ENCODE data around the gene OPN5. TPM values are rescaled to one million over a fixed set of nuclear protein-coding genes. Genes with fewer than 3 reads are reported as not detected.

Gene OPN5
- total RNA-seq, 4 donors from 2014 or later: not detected

GRCh38 chr6:47749757-47750156, 32.1 kb upstream of the OPN5 start:
- no peaks in the 10 kb centered on the region for H3K27me3 ChIP-seq
- no peaks in the 10 kb centered on the region for H3K36me3 ChIP-seq
- in situ Hi-C loops (cut with MboI; ENCODE audit: low sequenced_read_pairs in 4 of 4): no loop called here
- no peak overlapping the region for H3K4me3 ChIP-seq
- no peaks in the 10 kb centered on the region for H3K4me1 ChIP-seq
- DNase-seq (no peak), ATAC-seq (no peak)
- no peaks in the 10 kb centered on the region for H3K9me3 ChIP-seq
- intact Hi-C loops (cut with DNase I; ENCODE audit: low total_unique reads): no loop called here
- TF ChIP-seq CTCF (IDR thresholded peaks at IDR 0.05 in 4 of 5, conservative IDR thresholded peaks at IDR 0.05 in 1 of 5): no peak
- no peak for TF ChIP-seq POLR2A (IDR thresholded peaks at IDR 0.05)
- no peak overlapping the region for H3K27ac ChIP-seq

- H3K27ac ChIP-seq: no peak overlapping the region
- intact Hi-C loops (cut with DNase I; ENCODE audit: low total_unique reads) (no loop called here), in situ Hi-C loops (cut with MboI; ENCODE audit: low sequenced_read_pairs in 4 of 4) (no loop called here)
- no peak overlapping the region for H3K4me3 ChIP-seq
- no peaks in the 10 kb centered on the region for H3K27me3 ChIP-seq
- no peak for TF ChIP-seq POLR2A (IDR thresholded peaks at IDR 0.05)
- TF ChIP-seq CTCF (IDR thresholded peaks at IDR 0.05 in 4 of 5, conservative IDR thresholded peaks at IDR 0.05 in 1 of 5): no peak
- no peaks in the 10 kb centered on the region for H3K36me3 ChIP-seq
- DNase-seq (no peak), ATAC-seq (no peak)
- no peaks in the 10 kb centered on the region for H3K4me1 ChIP-seq
- H3K9me3 ChIP-seq: no peaks in the 10 kb centered on the region
Measured at GRCh38 chr6:47752801-47753200, 29.0 kb upstream of the OPN5 start.

GRCh38 chr6:47759364-47759763, 22.5 kb upstream of the OPN5 start:
- no peak for ATAC-seq
- no peak for TF ChIP-seq CTCF (IDR thresholded peaks at IDR 0.05 in 4 of 5, conservative IDR thresholded peaks at IDR 0.05 in 1 of 5)
- TF ChIP-seq POLR2A (IDR thresholded peaks at IDR 0.05): no peak
- Histone ChIP-seq H3K4me3 (no peak overlapping the region), H3K27ac (no peak overlapping the region), H3K36me3 (no peaks in the 10 kb centered on the region), H3K4me1 (no peaks in the 10 kb centered on the region), H3K27me3 (no peaks in the 10 kb centered on the region), H3K9me3 (no peaks in the 10 kb centered on the region)
- intact Hi-C loops (cut with DNase I; ENCODE audit: low total_unique reads) (no loop called here), in situ Hi-C loops (cut with MboI; ENCODE audit: low sequenced_read_pairs in 4 of 4) (no loop called here)
- DNase-seq: no peak

GRCh38 chr6:47762502-47762901, 19.3 kb upstream of the OPN5 start:
- in situ Hi-C loops (cut with MboI; ENCODE audit: low sequenced_read_pairs in 4 of 4): no loop called here
- Histone ChIP-seq H3K4me3 (no peak overlapping the region), H3K4me1 (no peaks in the 10 kb centered on the region), H3K36me3 (no peaks in the 10 kb centered on the region), H3K27me3 (no peaks in the 10 kb centered on the region), H3K9me3 (no peaks in the 10 kb centered on the region), H3K27ac (no peak overlapping the region)
- DNase-seq: no peak
- intact Hi-C loops (cut with DNase I; ENCODE audit: low total_unique reads): no loop called here
- no peak for ATAC-seq
- TF ChIP-seq POLR2A (IDR thresholded peaks at IDR 0.05): no peak
- no peak for TF ChIP-seq CTCF (IDR thresholded peaks at IDR 0.05 in 4 of 5, conservative IDR thresholded peaks at IDR 0.05 in 1 of 5)

- no peak overlapping the region for H3K4me3 ChIP-seq
- in situ Hi-C loops (cut with MboI; ENCODE audit: low sequenced_read_pairs in 4 of 4): no loop called here
- DNase-seq: no peak
- TF ChIP-seq POLR2A (IDR thresholded peaks at IDR 0.05) (no peak), CTCF (IDR thresholded peaks at IDR 0.05 in 4 of 5, conservative IDR thresholded peaks at IDR 0.05 in 1 of 5) (no peak)
- H3K36me3 ChIP-seq: no peaks in the 10 kb centered on the region
- H3K4me1 ChIP-seq: no peaks in the 10 kb centered on the region
- H3K27me3 ChIP-seq: no peaks in the 10 kb centered on the region
- no peaks in the 10 kb centered on the region for H3K9me3 ChIP-seq
- ATAC-seq: no peak
- H3K27ac ChIP-seq: no peak overlapping the region
- intact Hi-C loops (cut with DNase I; ENCODE audit: low total_unique reads): no loop called here
Measured at GRCh38 chr6:47766445-47766844, 15.4 kb upstream of the OPN5 start.

All from gastrocnemius medialis (tissue), 4 donors.